Measurements from ENCODE around the gene VMP1.
"Not testable (repeated sequence)": the region's sequence is repeated elsewhere in the genome, so short reads cannot be mapped to it uniquely, and the experiment has no call there.

The VMP1 gene

DNA sequence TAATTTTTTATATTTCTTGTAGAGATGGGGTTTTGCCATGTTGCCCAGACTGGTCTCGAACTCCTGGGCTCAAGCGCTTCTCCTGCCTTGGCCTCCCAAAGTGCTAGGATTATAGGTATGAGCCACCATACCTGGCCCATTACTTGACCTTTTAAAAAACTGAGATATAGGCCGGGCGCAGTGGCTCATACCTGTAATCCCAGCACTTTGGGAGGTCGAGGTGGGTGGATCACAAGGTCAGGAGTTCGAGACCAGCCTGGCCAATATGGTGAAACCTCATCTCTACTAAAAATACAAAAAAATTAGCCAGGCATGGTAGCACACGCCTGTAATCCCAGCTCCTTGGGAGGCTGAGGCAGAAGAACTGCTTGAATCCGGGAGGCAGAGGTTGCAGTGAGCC, 166.0 kb downstream of the VMP1 start:
- FAIRE-seq: not testable (repeated sequence)

DNA sequence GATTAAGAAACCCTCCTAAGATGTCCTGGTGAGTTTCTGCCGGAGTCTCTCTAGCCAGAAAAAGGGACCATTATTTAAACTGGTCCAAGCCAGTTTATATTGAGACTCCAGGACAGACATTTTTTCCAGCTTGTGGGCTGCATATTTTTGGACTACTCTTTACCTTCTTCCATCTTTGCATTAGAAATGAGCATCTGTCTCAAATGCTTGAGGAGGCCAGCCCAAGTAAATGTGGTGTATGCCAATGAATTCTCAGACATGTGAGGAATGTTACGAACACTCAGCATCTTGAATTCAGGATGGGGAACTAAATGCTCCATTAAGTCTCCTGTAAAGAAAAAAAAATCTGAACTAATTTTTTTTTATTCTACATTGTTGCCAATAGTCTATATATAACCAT, 166.9 kb downstream of the VMP1 start:
- FAIRE-seq: no peak

DNA sequence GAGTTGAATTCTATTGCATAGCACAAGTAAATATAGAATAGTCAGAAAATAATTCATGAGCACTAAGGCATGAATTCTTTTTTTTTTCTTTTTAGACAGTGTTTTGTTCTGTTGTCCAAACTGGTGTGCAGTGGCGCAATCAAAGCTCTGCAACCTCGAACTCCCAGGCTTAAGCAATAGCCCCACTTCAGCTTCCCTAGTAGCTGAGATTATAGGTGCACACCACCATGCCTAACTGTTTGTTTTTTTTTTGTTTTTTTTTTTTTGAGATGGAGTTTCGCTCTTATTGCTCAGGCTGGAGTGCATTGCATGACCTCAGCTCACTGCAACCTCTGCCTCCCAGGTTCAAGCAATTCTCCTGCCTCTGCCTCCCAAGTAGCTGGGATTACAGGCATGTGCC, 168.7 kb downstream of the VMP1 start:
- FAIRE-seq: no peak

DNA sequence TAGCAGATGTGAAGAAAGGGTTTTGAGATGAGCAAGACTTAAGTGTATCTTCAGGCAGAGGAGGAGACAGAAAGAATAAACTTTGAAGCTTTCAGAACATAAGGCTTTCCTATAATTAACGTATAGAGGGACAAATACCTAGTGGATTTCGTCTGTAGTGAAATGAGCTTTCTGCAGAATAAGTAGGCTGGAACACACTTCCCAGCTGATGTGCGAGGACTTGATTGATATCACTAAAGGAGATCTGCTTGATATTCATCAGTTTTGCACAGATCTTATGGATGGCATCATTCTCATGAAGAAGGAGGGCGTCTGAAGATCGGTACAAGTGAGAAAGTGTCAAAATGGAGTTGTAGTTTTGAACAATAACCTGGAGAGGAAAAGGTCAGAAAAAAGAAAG, 170.5 kb downstream of the VMP1 start:
- FAIRE-seq: no peak

DNA sequence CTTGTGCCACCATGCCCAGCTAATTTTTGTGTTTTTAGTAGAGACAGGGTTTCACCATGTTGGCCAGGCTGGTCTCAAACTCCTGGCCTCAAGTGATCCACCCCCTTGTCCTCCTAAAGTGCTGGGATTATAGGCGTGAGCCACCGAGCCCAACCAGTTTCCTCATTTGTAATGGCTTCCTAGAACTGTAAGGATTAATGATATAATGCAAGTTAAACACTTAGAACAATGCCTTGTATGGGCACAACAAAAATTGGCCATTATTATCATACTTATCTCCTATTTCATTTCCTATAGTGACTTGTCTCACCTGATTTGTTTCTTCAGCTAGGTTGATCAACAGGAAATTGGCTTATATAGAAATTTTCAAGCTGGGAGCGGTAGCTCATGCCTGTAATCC, 171.2 kb downstream of the VMP1 start:
- no peak for FAIRE-seq

DNA sequence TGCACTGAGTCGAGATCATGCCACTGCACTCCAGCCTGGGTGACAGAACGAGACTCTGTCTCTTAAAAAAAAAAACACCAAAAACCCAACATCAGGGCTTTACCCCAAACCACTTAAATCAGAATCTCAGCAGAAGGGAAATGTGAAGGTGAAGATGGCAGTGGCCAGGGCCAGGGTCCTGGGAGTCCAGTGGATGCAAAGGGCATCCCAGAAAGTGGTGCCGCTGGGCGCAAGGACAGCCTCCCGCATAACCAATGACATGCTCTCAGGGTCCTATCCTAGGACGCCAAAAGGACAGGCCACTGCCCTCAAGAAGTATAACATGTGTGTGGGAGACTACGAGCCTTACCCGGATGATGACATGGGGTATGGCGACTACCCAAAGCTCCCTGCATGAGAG, 177.4 kb downstream of the VMP1 start:
- no peak for FAIRE-seq

DNA sequence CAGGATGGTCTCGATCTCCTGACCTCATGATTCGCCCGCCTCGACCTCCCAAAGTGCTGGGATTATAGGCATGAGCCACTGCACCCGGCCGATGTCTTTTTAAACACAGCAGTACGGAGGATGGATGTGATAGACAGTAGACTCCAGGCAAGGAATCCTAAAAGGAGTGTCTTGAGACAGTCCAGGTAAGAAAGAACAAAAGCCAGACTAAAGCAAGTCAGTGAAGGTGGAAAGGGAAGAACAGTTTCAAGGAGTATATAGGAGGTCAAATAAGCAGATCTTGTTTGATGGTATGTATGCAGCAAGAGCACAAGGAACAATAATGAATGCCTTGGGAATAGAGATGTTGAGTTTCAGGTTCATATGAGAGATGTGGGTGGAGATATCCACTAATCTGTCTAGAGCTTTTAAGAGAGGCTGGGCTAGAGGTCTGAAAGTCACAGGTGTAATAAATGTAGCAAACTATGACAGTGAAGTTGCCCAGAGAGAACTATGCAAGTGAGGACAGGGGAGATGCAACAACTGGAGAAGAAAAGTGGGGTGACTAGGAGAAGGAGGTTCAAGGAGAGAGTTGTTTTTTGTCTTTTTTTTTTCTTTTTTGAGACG, 180.8 kb downstream of the VMP1 start:
- FAIRE-seq: no peak

DNA sequence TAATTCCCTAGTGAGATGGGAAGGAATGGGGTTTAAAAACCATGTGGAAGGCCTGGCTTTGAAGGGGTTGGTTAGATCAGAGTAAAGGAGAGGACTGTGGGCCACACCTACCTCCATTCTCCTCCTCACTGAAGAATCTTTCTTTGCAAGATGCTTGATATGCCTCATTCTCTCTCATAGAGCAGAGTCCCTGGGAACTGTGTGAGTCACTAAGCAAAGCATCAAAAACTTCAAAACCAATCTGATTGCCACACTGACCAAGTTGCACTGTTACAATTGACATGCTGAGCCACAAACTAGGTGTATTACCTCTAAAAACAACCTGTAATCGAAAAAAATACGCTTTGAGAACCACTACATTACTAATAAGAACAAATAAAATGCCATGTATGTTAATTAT, 183.3 kb downstream of the VMP1 start:
- FAIRE-seq: no peak

Measured in G401.6 (cell line).